ENCODE data around the gene P2RX1.

Gene P2RX1

DNA sequence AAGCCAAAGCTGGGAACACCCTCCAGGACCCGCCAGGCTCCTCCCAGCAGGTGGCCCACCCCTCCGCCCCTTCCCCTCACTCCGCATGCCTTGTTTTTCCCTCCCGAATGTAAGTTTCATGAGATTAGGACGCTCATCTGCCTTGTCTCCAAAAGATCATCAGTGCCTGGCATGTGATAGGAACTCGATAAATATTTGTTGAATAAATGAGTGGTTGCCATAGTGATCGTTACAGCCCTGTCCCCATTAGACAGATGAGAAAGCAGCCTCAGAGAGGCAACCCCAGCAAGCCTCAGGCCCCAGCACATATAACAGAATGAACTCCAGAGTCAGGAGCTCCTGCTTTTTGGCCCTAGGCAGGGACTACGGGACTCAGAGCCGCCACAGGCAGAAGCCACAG is 28.5 kb downstream of the P2RX1 start:
- no peak for DNase-seq (ENCODE audit: low read depth in 3 of 3)

DNA sequence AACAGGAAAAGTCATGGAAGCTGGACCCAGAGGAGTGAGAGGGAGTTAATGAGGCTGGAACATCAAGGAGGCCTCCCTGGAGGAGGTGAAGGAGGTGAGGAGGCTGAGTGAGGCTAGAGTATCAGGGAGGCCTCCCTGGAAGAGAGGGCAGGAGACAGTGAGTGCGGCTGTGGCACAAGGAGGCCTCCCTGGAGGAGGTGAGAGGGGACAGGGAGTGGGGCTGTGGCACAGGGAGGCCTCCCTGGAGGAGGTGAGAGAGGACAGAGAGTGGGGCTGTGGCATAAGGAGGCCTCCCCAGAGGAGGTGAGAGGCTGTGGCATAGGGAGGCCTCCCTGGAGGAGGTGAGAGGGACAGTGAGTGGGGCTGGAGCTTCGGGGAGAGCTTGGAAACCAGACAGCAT is 28.9 kb downstream of the P2RX1 start:
- no peak for DNase-seq (ENCODE audit: low read depth in 3 of 3)

DNA sequence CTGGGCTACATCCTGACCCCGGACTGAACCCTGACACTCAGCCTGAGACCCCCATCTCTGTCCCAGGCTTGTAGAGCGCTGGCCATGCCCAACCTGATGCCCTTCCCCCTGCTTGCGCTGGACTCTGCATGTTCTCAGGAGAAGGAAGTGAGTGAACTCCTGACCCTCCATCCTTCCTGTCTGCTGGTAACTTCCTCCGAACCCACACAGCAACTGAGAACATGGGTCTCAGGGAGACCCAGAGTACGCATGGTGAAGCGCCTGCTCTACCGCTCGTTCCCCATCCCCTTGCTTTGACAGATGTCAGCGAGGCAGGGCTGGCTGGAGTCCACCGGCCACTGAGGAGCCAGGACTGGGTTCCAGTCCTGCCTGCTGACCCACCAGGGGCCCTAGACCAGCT is 29.5 kb downstream of the P2RX1 start:
- DNase-seq (ENCODE audit: low read depth in 3 of 3): no peak

DNA sequence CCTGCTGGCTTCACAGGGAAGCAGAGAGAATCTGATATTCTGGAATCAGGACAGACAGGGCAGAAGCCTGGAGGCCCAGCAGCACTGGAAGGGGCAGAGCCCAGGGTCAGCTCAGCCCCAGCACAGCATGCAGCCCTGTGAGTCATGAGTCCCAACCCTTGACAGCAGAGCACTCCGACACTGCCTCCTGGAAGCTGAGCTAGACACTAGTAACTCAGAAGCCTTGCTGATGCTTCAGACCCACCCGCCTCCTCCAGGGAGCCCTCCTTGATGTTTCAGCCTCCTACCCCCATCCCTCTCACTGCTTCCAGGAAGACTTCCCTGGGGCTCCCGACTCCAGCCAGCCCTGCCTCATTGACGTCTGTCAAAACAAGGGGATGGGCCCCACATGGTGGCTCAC is 30.3 kb downstream of the P2RX1 start:
- DNase-seq (ENCODE audit: low read depth in 3 of 3): no peak

DNA sequence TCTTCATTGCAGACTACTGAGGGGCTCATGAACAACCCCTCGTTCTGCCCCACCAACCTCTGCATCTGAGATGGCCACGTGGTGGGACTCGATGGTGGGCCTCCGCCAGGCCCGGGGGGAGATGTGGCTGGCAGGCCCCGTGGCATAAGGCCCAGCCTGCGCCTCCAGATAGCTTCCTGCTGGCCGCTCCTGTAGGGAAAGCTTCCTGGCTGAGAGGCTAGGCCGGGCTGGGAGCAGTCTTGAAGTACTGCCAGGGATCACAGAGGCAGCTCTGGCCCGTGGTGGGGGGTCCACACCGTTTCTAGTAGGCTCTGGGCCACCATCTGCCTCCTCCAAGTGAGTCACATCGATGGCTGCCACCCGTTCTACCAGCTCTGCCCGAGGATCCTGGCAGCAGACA is 31.0 kb downstream of the P2RX1 start:
- DNase-seq (ENCODE audit: low read depth in 3 of 3): no peak

DNA sequence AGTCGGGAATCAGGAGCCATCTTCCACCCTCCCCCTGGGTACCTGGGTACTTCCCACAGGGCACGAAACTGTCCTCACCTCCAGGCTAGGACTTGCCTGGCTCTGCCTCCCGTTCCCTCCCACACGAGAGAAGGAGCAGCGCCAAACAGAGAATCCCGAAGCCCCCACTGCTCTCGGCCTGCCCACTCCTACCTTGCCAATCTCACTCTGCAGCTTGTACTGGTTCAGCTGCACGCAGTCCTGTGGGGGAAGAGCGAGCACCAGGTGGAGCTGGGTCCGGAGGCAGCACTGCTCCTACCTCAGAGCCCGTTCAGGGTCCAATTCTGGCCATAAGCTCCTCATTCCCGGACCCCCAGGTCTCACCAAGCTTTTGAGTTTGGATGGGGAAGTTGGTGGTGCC is 32.1 kb downstream of the P2RX1 start:
- DNase-seq (ENCODE audit: low read depth in 3 of 3): no peak

DNA sequence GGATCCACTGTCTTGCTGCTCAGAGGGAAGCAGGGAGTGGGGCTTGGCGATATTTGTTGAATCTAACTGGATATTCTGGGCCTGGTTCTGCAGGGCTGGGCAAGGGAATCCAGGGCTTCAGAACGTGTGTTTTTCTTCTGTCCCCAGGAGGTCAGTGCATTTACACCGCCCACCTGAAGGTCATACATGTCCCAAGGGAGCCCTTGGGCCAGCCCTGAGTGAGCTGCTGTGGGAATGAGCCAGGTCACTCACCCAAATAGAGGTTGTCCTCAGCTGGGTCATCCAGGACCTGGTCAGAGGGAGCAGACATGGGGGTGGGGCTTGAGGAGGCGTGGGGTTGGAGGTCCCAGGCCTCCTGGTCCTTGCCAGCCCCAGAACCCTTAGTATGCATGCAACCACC is 34.0 kb downstream of the P2RX1 start:
- no peak for DNase-seq (ENCODE audit: low read depth in 3 of 3)

DNA sequence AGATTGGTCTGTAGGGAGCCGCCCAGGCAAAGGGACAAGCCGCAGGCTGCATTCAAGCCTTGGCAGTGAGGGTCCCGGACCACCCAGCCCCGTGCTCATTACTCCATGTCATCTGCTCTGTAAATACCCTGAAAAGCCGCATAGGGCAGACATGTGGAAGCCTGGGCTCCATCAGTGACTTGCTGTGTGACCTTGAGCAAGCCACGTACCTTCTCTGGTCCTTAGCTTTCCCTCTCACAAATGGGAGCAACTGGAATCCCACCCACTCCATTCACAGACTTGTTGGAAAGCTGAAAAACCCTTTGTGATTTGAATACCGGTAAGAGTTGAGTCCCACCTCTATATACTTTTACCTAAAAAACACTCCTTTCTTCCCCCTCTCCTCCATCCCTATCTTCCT is 35.3 kb downstream of the P2RX1 start:
- no peak for DNase-seq (ENCODE audit: low read depth in 3 of 3)

DNA sequence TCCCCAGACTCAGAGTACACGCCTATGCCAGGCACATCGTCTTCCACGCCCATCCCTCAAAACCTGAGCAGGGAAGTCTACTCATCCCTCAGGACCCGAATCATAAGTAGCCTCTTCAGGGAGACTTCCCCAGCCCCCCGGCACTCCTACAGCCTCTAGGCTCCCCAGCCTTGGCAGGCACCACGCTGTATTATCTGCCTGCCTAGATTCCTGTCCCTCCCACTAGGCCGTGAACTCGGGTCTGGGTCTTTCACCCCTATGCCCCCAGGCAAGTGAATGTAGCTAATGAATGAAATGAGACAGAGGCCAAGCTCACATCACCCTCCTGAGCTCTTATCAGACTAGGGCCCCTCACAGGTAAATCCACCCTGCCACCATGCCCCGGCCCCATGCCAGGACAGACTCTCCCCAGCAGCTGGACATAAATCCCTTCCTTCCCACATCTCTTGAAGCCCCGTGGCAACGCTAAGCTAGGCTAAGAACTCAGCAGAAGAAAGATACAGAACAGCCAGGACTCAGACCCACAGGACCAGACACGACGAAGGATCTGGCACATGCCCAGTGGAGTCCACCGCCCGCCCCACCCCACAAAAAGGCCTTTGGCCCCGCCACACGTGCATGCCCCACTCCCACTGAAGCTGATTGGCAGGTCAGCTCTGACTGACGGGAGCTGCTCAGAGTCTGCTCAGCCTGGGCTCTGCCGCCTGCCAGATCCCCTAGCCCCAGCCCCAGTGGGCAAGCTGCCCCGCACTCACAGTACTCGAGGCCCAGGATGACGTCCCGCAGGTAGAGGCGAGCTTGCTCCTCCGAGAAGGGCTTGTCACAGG is 36.5 kb downstream of the P2RX1 start:
- no peak for DNase-seq (ENCODE audit: low read depth in 3 of 3)

DNA sequence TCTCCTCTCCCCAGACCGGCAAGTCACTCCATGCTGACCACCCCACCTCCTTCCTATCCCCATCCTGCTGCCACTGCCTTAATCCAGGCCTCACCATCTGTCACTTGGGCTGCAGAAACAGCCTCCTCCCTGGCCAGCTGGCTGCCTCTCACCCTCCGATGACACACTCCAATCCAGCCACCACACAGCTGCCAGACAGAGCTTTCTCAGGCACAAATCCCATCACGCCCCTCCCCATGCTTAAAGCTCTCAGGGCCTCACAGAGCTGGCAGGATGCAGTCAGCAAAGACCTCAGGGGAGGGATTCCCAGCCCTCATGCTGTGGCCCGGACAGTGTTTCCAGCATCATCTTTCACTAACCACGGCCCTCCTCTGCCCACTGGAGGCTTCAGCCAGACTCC is 37.1 kb downstream of the P2RX1 start:
- no peak for DNase-seq (ENCODE audit: low read depth in 3 of 3)

DNA sequence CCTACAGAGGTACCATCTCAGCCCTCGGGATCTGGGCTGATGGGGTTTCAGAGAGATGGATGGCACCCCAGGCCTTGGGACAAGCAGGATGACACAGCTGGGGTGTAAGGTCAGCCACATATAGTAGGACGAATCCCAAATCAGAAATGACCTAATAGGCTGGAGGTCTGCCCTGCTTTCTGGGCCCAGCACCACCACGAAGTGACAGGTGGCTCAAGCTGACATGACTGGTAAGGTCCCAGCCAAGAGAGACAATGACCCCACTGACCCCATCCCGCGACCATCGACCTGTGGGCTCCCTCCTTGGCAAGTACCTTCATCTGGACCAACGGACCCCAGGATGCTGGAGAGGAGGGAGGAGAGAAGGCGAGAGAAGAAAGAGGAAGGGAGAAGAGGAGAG is 39.0 kb downstream of the P2RX1 start:
- no peak for DNase-seq (ENCODE audit: low read depth in 3 of 3)

DNA sequence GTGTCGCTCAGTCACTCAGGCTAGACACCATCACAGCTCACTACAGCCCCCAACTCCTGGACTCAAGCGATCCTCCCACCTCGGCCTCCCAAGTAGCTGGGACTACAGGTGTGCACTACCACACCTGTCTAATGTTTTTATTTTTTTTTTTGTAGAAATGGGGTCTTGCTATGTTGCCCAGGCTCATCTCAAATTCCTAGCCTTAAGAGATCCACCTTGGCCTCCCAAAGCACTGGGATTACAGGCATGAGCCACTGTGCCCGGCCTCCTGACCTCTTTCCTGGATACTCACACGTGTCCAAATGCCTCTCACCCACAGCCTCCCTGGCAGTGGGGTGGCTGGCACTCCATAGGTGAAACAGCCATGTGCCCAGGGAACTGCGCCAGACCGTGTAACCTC is 40.9 kb downstream of the P2RX1 start:
- DNase-seq (ENCODE audit: low read depth in 3 of 3): no peak

DNA sequence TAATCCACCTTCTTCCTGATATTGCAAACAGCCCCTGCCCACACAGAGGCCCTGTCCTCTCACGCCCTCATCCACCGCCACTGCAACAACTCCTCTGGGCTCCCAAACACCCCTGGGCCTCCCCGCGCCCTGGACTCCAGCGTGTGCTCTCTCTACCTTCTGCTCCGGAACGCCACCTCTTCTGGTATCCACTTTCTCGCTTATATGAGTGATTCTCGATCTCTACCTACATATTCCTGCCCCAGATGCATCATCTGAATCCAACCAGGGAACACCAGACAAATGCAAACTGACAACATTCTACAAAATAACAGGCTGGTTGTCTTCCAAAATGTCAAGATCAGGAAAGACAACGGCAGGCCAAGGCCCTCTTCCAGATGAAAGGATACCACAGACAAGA is 42.4 kb downstream of the P2RX1 start:
- DNase-seq (ENCODE audit: low read depth in 3 of 3): no peak

DNA sequence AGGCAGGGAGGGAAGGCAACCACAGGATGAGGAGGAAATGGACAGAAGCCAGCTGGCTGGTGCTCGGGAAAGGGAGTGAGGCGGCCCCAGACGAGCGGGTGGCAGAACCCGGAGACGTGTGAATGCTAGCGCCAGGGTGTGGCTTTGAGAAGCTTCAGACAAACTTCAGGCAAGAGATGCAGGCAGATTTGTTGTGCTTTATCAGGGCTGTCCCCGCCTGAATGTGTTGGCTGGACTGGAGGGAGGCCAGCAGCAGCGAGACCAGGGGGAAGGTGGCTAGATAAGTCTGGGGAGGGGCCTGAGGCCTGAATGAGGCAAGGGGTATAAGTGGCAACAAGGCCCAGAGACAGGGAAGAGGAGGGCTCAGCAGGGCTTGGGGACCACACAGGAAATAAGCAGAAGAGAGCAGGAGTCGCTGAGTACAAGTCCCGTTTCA is 45.4 kb downstream of the P2RX1 start:
- no peak for DNase-seq (ENCODE audit: low read depth in 3 of 3)

DNA sequence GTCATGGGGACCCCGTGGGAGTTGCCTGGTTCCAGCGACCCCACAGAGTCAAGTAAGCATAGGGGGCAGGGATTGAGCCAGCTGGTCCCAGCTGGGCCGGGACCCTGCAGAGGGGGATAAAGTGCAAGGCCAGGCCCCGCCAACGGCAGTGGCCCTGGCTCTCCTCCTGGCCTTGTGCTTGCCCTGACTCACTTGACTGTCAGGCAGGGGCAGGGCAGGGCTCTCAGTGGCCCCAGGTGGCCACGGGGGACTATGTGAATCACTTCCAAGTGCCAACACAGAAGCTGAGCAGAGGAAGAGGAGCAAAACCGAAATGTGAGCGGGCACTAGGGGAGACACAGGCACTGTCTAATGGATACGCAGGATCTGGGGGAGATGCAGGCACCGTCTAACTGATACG is 48.7 kb downstream of the P2RX1 start:
- DNase-seq (ENCODE audit: low read depth in 3 of 3): no peak

DNA sequence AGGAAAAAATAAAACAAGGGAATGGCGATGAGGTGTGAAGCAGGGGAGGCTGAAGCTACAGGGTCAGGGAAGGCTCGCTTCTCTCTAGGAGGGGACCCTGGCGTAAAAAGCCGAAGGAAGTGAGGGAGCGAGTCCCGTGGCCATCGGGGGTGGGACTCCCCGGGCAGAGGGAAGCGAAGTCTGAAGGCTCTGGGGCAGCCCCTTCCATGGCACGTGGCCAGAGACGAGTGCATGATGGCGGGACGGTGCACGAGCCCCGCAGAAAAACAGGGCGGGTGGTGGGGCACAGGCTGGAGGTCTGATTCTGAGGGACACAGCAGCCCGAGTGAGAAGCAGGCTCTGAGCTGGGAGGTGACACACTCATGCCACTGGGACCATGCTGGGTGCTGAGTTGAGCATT is 49.2 kb downstream of the P2RX1 start:
- DNase-seq (ENCODE audit: low read depth in 3 of 3): no peak

DNA sequence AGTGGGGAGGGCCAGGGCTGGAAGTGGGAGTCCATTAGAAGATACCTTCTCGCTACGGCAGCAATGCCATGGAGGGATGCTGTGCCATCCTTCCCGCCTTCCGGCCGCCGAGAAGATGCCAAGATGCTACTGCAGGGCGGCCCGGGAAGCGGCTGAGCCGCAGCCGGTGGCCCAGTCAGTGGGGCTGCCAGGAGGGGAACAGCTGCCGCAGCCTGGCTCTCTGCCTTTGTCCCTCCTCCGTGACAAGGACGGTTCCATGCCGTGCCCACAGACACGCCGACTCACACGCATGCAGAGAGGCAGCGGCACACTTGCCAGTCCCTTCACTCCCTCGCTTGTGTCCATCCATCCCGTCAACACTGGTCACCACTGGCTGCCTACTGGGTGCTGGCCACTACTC is 50.0 kb downstream of the P2RX1 start:
- DNase-seq (ENCODE audit: low read depth in 3 of 3): no peak

DNA sequence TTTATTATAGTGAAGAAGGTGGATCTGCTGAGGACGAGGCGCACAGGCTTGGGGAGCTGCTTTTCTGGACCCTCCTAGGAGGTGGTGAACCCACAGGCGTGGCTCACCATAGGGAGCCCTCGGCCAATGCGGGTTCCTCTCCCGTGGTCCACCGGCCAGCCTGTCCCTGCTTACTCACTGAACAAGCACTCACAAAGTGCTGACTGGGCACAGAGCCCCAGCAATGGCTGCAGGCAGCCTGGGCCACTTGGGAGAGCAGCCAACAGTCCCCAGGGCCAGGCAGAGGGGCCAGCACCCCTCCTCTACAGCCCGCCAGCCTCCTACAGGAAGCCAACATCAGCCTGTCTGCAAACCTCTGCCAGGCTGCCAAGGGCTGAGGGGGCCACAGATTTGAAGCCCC is 51.1 kb downstream of the P2RX1 start:
- no peak for DNase-seq (ENCODE audit: low read depth in 3 of 3)

DNA sequence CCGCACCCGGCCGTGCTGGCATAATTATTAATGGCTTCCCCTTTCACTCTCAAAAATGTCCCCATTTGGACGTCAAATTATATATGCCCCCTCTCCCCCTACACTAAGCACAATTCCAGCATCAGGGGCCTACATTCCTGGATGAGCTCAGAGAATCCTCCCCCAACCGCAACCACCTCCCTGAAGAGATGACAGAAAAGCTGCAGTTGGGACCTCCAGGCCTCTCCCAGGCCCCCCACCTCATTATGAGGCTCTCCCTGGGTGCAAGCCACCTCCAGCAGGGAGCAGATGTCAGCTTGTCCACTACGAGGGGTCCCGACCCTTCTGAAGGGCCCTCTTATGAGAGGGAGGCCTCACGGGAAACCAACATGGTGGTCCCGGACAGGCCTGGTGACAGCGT is 51.7 kb downstream of the P2RX1 start:
- no peak for DNase-seq (ENCODE audit: low read depth in 3 of 3)

DNA sequence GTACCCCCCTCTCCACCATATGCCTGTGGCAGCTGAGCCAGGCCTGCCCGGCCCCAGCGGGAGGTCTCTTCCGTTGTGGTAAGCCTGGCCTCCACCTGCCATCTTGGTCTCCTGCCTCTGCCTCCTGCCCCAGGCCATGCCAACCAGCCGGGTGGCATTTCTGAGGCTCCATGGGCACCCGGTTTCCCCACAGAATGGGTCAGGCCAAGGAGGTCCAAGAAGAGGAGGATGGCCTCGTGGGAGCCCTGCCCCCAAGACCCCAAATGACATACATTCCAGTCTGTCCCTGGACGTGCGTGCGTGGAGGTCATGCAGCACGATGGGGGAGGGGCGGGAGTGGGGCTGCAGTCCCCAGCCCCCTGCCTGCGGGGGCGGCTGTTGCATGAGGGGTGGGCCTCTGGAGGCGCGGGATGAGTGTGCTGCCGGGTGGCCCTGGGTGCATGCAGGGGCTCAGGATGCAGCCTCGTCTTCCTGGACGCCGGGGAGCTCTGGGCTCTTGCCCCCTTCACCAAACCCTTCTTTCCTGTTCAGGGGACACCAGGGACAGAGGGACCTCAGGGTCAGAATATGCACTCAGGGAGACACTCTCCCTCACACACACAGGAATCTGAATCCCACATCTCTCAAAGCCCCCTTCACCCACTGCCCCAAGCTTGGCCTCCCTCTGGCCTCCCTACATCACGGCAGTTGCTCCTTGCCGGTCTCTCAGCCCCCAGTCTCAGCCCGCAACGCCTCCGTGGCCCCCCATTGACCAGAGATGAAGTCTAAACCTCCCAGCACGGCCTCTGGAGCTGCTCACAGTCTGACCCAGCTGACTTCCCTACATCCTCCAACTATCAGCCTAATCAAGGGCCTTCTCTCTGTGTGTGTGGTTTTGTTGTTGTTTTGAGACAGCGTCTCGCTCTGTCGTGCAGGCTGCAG is 54.2 kb downstream of the P2RX1 start:
- DNase-seq (ENCODE audit: low read depth in 3 of 3): no peak

DNA sequence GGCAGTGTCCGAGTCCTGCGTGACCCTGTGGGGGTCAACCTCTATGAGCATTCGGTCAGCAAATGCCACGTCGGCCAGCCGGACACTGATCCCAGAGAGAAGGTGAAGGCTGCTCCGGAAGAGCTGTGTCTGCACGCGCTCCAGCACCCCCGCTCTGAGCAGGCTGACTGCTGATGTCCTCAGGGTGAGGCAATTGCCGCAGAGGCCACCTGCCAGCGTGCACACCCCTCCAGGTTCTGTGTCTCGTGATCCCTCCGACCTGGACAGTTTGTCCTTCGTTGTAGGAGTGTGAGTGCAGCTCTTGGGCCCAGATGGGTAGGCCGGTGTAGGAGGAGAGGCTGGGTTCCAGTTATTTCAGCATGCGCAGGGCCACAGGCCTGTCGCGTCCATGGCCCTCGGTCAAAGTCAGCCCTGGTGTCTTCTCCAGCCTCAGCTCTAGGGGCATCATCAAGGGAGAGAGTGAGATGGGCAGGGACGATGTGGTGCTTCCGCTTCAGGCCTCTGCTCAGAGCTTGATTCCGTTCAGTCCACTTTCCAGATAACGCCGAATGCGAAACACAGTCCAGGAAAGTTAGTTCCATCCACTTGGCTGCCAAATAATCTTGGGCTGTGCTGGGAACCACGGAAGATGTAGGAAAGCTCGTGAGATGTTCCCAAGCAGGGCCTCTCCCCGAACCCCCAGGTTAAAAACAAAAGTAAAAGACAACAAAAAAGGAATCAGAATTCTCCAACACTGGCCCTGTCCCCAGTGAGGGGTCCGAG is 55.1 kb downstream of the P2RX1 start:
- DNase-seq (ENCODE audit: low read depth in 3 of 3): no peak

DNA sequence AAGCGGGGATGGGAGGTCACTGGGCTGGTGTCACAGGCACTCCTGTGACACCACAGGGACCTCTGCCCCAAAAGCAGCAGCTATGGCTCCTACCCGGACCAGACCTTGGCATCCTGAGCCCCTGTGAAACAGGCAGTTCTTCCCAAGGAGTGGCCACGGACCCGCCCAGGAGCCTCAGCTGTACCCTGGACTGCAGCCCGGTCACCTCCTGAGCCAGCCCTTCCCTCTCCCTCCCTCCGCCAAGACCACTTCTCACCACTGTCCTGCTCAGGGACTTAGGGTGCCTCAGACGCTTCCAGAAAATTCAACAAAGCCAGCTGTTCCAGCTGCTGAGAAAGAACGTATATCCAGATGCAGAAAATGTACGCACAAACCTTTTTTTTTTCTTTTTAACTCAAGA is 56.3 kb downstream of the P2RX1 start:
- DNase-seq (ENCODE audit: low read depth in 3 of 3): no peak

All from stimulated activated CD4-positive, alpha-beta T cell treated with anti-CD3 and anti-CD28 coated beads, TNF-alpha, amount 100 ng/mL, for 4 hours (primary cell).